ACHN (cell line): ENCODE results near the gene MED12L.

ENCODE experiments used
- DNase-seq: peaks from one replicate; pipeline ENCODE4 v3.0.0-alpha.2; 2015
- in situ Hi-C: cut with HindIII; loops from 2 replicates; pipeline ENCODE4 v1.10.0; 2017; ENCODE audit warnings: low sequenced_read_pairs, low pct_ligation_motif_present, low pct_unique_long_range_greater_than_20kb

Gene MED12L

GRCh38 chr3:151299006-151299405 lies 213.5 kb downstream of the MED12L start:
- DNase-seq: no peak
- in situ Hi-C loops: no loop called here

DNA sequence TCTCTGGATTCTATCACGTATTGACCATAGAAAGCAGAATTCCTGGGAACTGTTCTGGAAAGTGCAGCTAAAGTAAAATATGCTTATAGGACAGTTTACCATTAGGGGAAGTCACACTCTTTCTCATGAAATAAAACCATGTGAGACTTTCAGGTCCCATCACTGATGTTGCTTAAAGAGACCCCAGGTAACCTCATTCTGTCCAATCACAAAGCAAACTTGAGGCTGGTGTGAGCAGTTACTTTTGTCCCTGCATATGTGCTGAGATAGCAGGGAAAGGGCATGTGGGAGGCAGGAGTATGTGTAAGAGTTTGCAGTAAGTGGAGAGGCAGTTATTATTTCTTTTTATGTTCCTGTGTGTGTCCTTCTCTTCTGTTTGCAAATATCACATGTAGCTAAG lies 215.1 kb downstream of the MED12L start:
- DNase-seq: no peak
- in situ Hi-C loops: no loop called here

DNA sequence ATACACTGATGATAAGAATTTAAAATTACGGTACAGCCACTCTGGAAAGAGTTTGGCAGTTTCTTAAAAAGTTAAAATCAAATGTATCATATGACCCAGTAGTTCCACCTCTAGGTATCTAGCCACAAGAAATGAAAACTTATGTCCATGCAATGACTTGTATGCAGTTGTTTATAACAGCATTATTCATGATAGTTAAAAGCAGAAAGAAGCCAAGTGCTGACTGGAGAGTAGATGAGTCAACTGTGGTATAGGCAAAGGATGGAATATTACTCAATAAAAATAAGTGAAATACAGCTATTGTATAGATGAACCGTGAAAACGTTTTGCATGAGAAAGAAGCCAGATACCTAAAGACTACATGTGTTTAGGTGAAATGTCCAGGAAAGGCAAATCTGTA lies 216.3 kb downstream of the MED12L start:
- in situ Hi-C loops: no loop called here
- DNase-seq: no peak

DNA sequence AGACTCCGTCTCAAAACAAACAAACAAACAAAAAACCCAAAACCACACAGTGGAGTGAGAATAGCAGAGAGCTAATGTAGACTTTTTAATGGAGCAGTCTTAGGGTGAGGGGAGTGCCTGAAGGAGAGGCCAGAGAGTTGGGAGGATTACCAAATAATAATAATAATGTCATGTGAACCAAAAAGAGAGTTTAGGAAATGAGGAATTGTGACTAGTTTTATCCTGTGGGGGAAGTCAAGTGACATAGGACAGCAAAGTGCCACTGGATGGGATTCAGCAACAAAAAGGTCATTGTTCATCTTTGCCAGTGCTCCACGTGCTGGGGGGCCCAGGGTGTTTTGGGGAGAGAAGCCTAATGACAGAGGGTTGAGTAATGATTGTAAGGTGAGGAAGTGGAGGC lies 218.3 kb downstream of the MED12L start:
- no peak for DNase-seq
- in situ Hi-C loops: no loop called here

- in situ Hi-C loops: no loop called here
- DNase-seq: peak; percentile 94
Observed at GRCh38 chr3:151305060-151305774, 219.8 kb downstream of the MED12L start.

DNA sequence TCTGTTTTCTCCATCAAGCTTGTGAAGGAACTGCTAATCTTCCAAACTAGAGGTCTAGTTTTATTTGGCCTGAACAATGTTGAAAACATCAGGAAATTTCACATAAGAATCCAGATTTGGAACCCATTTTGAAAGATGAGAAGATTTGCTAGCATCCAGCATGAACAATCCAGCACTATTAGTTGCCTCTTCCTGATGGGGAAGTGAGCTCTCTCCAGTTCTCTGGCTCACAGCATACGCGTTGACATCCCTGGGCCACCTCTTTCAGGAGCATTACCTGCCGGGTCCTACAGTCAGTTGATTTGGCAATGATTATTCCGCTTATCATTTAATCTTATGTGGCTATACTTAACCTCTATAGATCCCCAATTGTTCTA lies 220.3 kb downstream of the MED12L start:
- in situ Hi-C loops: no loop called here
- DNase-seq: peak; percentile 14

DNA sequence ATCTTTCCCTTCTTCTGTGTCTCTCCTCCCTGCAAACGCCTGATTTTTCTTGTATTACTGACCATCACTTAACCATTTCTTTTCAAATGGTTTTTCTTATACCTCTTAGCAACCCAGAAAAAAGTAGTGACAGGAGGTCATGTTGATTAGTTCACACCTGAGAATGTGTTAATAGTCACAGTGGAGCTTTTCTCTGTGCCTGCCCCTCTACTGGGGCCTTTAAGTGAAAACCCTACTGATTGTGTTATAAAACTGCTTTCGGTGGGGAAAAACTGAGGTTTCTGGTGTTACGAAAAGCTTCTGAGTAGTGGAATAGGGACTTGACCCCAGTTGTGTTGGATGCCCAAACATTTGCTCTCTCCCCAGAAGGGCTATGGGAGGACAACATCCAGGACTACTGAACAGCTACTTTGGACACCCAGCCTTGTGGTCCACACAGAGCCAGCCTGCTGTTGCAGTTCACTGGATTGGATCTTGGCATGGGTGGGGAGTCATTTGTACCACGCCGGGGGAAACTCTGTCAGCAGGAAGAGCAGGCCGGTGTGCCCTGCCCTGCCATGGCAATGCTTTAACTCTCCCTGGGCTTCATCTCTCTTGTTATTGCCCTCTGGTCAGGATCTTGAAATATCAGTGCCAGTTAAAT lies 220.8 kb downstream of the MED12L start:
- in situ Hi-C loops: no loop called here

GRCh38 chr3:151307131-151307530 lies 221.7 kb downstream of the MED12L start:
- in situ Hi-C loops: no loop called here
- DNase-seq: no peak

More for the DNA sequence above, 220.8 kb downstream of the MED12L start:
- DNase-seq: no peak

DNA sequence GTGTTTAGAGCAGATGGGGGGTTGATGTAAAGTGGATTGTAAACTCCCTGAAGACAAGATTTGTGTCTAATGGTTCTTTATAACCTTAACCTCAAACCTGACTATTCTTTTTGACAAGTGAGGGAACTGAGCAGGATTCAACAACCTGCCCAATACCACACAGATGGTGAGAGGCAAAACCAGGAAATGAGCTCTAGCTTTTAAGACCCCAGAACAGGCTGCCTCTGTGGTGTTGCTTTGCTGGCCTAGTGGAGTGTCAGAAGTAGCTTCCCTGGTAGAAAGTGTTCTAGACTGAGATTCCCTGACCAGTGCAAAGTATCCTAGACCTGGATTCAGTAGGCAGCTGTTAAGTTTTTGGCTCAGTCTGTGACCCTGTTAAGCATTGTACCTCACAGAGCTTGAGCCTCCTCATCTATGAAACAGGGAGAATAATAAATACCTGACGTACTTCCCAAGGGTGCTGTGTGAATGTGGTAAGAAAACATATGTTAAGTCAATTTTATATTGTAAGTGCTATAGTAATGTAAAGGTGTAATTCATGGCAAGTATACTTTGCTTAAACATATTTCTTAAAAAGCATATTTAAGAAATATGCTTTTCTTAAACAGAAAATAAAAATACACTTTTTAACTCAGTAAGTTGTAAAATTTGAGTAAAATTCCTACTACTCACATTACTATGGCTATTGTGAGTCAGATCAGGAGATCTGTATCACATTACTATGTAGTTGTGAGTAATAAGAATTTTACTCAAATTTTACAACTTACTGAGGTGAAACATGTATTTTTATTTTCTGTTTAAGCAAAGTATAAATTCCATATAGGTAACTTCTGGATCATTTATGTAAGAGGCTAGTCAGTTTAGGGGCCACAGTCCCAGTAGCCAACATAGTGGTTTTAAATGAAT lies 222.4 kb downstream of the MED12L start:
- in situ Hi-C loops: no loop called here
- no peak for DNase-seq

DNA sequence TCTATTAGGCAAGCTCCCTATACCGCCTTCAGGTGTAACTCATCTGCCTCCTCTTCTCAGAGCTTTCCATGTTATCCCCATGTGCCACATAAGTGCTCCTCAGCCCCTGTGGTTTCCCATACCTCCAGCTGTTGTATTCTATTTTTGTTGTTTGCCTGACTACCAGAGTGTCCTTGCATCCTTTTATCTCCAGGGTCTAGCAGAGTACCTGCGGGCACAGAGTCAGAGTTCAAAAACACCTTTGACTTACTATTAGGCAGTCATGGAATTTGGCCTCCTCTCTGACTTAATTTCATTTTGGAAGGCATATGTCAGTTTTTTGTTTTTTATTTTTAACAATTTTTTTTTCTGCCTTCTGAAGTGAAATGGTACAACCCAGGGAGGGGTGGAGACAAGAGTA lies 224.1 kb downstream of the MED12L start:
- in situ Hi-C loops: no loop called here

GRCh38 chr3:151312972-151313371 lies 227.5 kb downstream of the MED12L start:
- in situ Hi-C loops: no loop called here
- DNase-seq: no peak

More for the DNA sequence above, 224.1 kb downstream of the MED12L start:
- no peak for DNase-seq

DNA sequence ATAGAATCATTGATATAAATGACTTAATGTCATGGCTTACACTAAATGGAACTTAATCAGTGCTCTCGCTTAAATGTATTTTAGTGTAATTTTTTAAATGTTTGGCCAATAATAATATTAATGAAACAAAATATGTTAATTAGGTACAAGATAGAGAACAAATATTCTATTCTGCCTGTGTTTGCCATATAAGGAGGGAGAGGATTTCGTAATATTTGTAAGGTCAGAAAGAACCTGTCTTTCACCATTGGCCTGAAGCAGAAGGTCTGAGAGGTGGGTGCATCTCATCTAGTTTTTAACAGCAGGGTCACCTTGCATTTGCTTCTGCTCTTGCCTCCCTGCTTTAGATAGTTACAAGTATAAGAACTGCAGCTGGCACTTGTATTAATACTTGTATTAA lies 228.7 kb downstream of the MED12L start:
- in situ Hi-C loops: no loop called here
- DNase-seq: no peak

- DNase-seq: no peak
- in situ Hi-C loops: no loop called here
Observed at GRCh38 chr3:151314593-151314992, 229.1 kb downstream of the MED12L start.

GRCh38 chr3:151315136-151315535 lies 229.7 kb downstream of the MED12L start:
- in situ Hi-C loops: no loop called here

DNA sequence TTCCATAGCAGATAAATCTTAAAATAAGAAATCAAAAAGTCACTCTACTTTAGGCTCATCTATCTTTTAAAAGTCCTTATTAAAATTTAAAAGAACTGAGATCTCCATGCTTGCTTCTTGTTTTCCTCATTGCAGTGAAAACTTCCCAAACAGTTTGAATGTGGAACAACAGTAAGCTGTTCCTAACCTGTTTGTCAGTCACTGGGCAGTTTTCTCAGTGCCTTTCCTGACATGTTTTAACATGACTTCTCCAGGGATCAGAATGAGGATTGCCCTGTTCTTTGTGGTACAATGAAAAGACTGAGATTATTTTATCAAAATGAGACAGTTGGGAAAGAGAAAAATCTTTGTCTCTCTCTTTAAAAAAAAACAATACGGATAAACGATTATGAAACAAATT lies 230.4 kb downstream of the MED12L start:
- DNase-seq: no peak
- in situ Hi-C loops: no loop called here

More at GRCh38 chr3:151315136-151315535, 229.7 kb downstream of the MED12L start:
- DNase-seq: no peak

GRCh38 chr3:151316267-151316991 lies 231.0 kb downstream of the MED12L start, which contains the start of gene GPR87:
TSS of gene GPR87 (minus strand) at chr3:151316820. CDS start at chr3:151300100, 16,720 bp downstream.
- no peak for DNase-seq
- in situ Hi-C loops: no loop called here

DNA sequence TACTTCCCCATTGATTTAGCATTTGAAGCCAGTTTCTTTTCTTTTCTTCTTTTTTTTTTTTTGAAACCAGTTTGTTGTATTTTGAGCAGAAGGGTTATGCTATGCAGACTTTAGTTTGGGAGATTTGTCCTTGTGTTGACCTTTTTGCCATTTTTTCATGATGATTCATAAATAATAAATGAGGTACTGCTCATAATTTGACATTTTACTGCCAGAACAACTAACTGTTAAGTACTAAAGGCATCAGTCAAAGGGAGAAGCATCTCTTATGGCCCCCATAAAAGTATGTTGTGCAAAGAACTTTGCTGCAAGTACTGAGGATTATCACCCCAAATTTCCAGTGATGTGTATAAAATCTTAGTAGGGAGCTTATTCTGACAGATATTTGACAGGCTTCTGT lies 232.8 kb downstream of the MED12L start:
- in situ Hi-C loops: no loop called here
- DNase-seq: no peak

DNA sequence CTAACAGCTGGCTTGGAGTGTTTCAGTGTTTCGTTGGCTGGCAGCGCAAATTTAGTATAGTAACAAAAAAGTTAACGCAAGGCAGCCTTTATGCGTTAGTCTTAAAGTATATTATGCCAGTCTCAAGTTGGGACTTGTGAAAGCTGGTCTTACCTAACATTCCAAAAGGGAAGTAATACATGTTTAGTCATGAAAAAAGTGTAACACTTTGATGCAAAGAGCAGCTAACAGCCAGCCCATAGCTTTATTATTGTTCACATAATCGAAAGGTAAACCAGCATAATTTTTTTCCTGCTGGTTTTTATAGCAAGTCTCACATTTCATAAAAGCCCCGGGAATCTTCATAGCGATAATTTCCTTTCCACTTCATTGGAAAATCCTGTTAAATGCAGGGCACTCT lies 233.5 kb downstream of the MED12L start:
- in situ Hi-C loops: no loop called here
- no peak for DNase-seq

DNA sequence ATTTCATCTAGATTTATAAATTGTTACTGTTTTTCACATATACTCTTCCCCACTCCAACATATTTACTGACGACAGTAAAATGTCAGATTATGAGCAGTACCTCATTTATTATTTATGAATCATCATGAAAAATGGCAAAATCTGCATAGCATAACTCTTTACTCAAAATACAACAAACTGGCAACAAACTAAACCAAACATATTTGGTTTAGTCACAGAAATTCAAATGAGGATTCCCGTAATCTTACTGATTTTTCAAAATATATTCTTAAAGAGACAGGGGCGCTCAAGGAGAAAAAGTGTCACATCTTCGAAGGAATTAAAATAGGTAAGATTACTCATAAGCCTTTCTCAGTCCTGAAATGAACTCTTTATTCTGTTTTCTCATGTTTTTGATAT lies 234.2 kb downstream of the MED12L start:
- no peak for DNase-seq
- in situ Hi-C loops: no loop called here
